ENCODE results near the gene NKD1.

NKD1 gene

DNA sequence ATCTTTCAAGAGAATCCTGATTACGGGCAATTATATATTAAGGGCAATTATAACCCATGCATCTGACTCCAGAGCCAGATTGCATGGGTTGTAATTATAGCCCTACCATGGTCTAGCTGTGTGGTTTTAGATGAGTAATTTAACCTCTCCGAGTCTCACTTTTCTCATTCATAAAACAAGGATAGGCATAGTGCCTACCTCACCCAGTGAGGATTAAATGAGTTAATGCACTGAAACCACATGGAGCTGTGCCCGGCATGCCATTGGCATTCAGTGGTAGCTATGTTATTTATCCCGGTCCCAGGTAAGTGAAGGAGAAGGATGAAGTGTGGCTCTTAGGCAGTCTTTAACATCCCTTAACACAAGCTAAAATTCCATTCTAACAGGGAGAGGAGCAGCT lies 126.6 kb downstream of the NKD1 start:
- TF ChIP-seq, protein P1, sequence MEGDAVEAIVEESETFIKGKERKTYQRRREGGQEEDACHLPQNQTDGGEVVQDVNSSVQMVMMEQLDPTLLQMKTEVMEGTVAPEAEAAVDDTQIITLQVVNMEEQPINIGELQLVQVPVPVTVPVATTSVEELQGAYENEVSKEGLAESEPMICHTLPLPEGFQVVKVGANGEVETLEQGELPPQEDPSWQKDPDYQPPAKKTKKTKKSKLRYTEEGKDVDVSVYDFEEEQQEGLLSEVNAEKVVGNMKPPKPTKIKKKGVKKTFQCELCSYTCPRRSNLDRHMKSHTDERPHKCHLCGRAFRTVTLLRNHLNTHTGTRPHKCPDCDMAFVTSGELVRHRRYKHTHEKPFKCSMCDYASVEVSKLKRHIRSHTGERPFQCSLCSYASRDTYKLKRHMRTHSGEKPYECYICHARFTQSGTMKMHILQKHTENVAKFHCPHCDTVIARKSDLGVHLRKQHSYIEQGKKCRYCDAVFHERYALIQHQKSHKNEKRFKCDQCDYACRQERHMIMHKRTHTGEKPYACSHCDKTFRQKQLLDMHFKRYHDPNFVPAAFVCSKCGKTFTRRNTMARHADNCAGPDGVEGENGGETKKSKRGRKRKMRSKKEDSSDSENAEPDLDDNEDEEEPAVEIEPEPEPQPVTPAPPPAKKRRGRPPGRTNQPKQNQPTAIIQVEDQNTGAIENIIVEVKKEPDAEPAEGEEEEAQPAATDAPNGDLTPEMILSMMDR (IDR thresholded peaks at IDR 0.05; ENCODE audit: control insufficient read depth, extremely low read depth, insufficient read depth): no peak
- DNase-seq (ENCODE audit: low read depth): no peak
- H3K4me3 ChIP-seq (ENCODE audit: low read depth, low read length): no peak overlapping the region

DNA sequence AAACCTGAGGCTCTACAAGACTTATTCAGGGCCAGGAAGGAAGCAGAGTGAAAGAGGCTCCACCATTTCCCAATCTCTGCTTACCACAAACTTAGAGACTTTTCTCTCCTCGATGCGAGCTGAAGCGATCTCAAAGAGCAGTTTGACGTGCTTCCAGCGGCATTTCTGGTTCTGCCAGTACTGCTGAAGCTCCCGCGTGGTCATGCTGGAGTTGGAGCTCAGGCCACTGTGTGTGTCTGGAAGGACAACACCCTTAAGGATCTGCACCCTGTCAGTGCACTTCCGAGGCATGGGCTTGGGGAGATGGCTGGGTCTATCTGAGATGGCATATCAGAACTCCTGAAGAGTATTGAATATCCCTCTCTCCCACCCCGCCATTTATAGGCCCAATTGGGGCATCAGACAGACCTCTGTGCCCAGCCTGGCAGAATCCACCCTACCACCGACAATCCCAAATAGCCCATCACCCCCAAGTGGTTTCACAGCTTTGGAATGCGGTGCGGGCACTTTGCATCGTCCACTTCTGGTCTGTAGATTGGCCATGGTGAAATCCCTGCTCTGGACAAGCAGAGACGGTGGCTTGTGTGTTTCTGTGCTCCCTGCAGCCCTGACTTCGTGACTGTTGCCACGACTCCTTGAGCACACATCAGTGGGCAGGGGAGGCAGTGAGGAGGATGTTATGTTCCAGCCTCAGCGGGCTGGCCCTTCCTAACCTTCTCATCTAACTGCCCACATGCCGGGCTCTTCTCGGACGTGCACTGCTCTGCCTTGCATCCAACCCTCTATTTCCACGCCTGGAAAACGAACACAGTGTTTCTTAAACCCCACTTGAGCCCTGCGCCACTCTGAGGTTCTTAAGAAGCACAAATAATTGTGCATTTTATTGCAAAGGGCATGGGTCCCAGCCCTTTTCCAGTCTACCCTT lies 127.8 kb downstream of the NKD1 start:
- TF ChIP-seq, protein P1 (IDR thresholded peaks at IDR 0.05; ENCODE audit: control insufficient read depth, extremely low read depth, insufficient read depth): no peak
- no peak overlapping the region for H3K4me3 ChIP-seq (ENCODE audit: low read depth, low read length)
- no peak for DNase-seq (ENCODE audit: low read depth)

DNA sequence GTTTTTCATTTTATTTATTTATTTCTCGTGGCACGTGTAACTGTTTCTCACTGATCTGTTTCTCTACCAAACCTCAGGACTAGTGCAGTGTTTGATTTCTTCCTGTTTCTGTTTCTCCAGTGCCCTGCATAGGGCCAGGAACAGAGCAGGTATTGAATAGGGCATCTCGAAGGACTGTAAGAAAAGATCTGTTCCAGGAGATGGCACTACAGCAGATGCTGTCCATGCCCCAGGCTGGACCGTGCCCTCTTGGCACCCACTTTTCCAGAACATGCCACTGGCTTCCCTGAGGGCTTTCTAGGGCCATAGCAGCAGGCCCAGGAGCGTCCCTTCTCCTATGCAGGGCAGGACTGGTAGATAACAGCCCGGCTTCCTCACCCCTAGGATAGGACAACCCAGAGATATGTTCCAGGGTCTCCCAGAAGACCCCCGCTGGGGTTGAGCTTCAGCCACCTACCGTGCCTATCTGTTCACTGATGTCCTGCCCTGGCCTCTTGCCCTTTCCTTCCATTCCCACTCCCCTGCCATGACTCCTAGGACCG lies 128.6 kb downstream of the NKD1 start:
- no peak overlapping the region for H3K4me3 ChIP-seq (ENCODE audit: low read depth, low read length)
- no peak for DNase-seq (ENCODE audit: low read depth)
- TF ChIP-seq, protein P1 (IDR thresholded peaks at IDR 0.05; ENCODE audit: control insufficient read depth, extremely low read depth, insufficient read depth): peak; percentile 17; the same call in 1 of the 2 replicates

- TF ChIP-seq, protein P1 (IDR thresholded peaks at IDR 0.05; ENCODE audit: control insufficient read depth, extremely low read depth, insufficient read depth): 0 out of 2 replicates have a peak, but pooled peaks have one; percentile 17
- no peak overlapping the region for H3K4me3 ChIP-seq (ENCODE audit: low read depth, low read length)
- DNase-seq (ENCODE audit: low read depth): no peak
These were observed 129.2 kb downstream of the NKD1 start for GRCh38 chr16:50677351-50677750.

GRCh38 chr16:50678531-50678930 lies 130.3 kb downstream of the NKD1 start:
- DNase-seq (ENCODE audit: low read depth): no peak
- TF ChIP-seq, protein P1 (IDR thresholded peaks at IDR 0.05; ENCODE audit: control insufficient read depth, extremely low read depth, insufficient read depth): no peak
- H3K4me3 ChIP-seq (ENCODE audit: low read depth, low read length): no peak overlapping the region

- H3K4me3 ChIP-seq (ENCODE audit: low read depth, low read length): no peak overlapping the region
- DNase-seq (ENCODE audit: low read depth): no peak
- TF ChIP-seq, protein P1 (IDR thresholded peaks at IDR 0.05; ENCODE audit: control insufficient read depth, extremely low read depth, insufficient read depth): no peak
These were observed 131.1 kb downstream of the NKD1 start for GRCh38 chr16:50679266-50679665.
